ENCODE measurements around the gene DCAF16.
A peak's percentile ranks its signal among the peaks of the same experiment; 100 is the strongest.
"Not testable (repeated sequence)": the region's sequence is repeated elsewhere in the genome, so short reads cannot be mapped to it uniquely, and the experiment has no call there.

The DCAF16 gene

DNA sequence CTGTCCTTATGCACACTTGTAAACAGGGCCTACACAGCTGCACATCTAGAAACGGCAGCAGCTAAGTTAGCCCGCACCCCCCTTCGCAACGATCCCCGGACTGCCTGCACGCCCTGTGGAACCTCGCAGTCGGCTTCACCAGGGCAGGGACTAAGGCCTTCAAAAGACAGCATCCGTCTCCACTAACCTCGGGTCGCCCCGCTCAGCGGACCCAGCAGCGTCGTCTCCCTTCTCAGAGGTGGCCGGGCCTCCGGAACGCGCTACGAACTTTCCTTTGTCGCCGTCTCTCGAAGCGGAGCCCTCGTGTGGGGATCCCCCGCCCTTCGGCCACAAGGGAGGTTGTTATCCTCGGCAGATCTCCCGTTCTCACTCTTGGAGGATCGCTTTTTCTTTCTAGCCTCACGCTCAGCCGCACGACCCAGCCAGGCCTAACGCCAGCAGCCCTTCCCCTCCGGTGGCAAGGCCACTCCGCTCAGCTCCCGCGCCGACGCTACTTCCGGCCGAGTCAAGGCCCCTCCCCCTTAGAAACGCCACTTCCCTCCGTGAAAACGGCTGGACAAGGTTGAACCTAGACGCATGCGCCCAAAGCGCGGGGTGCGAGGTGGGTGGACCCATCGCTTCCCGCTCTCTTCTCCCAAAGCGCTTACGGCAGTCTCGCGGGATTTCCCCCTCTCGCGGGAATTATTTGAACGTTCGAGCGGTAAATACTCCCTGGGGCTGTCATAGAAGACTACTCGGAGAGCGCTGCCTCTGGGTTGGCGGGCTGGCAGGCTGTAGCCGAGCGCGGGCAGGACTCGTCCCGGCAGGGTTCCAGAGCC is at the start of gene DCAF16, which contains the start of gene NCAPG:
TSS of gene DCAF16 (minus strand) at position 498 of the 818 bp plus-strand sequence. CDS start 6,616 bp downstream, outside the sequence.
TSS of gene NCAPG (plus strand) at position 720 of the 818 bp plus-strand sequence. CDS start 99 bp downstream, outside the sequence.
- DNase-seq = peak; percentile 100

DNA sequence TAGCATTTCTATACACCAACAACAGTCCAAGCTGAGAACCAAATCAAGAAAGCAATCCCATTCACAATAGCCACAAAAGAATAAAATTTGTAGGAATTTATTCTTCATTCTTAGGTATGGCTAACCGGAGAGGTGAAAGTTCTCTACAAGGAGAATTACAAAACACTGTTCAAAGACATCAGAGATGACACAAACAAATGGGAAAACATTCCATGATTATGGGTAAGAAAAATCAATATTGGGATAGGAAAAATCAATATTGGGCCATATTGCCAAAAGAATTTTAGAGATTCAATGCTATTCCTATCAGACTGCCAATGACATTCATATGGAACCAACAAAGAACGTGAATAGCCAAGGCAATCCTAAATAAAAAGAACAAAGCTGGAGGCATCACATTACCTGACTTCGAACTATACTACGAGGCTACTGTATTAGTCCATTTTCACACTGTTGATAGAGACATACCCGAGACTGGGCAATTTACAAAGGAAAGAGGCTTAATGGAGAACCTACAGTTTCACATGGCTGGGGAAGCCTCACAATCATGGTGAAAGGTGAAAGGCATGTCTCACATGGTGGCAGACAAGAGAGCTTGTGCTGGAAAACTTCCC is 49.3 kb upstream of the DCAF16 start:
- DNase-seq = no peak

DNA sequence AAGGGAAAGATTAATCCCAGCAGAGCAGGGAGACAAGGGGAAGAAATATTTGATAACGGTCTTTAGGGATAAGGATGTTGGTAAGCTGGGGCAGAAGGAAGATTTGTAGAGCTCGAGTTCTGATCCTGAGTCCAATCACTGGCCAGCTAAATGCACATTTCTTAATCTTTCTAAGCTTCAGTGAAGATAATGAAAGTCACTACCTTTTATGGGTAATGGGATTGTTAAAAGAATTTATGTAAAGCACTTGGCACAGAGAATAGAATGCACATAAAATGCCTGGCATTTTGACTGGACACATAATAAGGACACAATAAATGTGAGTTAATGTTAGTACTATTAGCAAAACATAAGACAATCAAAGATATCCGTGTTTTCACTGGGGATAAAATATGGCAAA is 43.5 kb upstream of the DCAF16 start:
- no peak for DNase-seq

DNA sequence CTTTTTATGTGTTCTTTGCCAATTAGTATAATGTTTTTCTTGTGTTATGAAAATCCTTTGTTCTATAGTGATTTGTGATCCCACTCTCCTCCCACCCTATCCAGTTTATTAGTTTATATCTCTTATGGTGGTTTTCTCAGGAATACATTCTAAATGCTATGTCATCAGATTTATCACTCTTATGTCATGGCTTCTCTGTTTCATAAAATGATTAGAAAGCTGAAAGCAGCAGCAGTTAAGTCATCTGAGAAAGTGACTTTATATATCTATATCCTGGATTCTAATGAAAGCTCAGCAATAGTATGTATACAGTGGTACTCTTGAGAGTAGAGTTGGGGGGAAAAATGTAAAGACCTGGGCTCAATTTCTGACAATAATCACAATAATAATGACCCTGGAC is 41.4 kb upstream of the DCAF16 start:
- no peak for DNase-seq

DNA sequence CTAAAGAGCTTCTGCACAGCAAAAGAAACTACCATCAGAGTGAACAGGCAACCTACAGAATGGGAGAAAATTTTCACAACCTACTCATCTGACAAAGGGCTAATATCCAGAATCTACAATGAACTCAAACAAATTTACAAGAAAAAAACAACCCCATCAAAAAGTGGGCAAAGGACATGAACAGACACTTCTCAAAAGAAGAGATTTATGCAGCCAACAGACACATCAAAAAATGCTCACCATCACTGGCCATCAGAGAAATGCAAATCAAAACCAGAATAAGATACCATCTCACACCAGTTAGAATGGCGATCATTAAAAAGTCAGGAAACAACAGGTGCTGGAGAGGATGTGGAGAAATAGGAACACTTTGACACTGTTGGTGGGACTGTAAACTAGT is 39.7 kb upstream of the DCAF16 start:
- DNase-seq = not testable (repeated sequence)

DNA sequence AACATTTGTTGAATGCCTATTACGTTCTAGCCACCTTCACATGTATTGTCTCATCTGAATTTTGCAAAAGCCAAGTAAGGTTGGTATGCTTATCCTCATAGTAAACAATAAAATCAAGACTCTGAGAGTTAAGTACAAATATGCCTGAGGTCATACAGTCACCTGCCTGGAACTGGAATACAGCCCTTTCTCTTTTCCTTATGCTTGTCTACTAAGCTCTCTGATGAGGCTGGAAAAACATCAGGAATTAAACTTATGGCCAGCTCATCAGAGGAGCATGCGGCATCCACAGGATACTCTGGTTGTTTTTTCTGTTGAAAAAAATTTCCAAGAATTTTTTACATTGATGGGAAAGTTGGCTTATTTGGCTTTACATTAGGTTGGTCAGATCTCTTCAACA is 35.7 kb upstream of the DCAF16 start:
- DNase-seq = no peak

DNA sequence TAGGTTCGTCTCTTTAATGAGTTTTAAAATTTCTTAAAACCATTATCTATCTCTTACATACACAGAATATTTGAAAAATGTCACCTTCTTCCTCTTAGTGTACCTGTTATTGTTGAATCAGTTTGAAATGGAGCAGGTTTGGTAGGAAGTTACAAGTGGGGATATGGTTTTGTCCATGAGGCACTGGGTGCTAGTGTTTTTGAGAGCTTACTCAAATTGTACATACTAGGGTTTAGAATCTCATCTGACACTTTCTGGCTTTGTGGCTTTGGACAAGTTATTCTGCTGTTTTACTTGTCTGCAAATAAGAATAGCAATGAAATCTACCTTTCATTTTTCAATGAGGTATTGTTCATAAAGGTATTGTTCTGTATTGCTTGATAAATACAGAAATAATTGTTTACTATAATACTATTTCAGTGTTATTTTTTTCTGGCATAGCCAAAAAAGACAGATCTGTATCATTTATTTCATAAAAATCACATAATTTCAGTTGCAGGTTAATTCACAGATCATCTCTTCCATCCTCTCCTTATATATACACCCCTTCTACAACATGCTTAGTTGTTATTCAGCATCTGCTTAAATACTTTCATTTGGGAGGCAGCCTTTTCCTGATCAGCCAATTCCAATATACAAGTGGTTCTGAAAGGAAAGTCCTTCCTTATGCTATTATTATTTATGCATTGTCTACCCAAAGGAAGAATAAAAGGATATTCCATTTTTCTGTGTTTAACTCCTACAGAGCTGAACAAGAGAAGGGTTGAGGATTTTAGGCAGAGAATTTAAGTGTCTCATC is 13.5 kb upstream of the DCAF16 start:
- no peak for DNase-seq

DNA sequence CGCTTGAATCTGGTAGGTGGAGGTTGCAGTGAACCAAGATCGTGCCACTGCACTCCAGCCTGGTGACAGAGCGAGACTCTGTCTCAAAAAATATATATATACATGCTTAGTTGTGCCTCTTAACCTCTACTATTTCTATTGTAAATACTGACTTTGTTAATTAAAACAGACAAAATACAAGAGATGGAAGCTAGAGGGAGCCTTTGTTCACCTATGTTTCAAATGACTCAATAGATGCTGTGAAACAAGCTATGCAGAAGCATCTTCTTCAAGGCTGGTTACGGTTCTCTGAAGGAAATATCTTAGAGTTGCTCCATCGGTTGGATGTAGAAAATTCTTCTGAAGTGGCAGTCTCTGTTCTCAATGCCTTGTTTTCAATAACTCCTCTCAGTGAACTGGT is 6.5 kb upstream of the DCAF16 start:
- DNase-seq = peak; percentile 66

DNA sequence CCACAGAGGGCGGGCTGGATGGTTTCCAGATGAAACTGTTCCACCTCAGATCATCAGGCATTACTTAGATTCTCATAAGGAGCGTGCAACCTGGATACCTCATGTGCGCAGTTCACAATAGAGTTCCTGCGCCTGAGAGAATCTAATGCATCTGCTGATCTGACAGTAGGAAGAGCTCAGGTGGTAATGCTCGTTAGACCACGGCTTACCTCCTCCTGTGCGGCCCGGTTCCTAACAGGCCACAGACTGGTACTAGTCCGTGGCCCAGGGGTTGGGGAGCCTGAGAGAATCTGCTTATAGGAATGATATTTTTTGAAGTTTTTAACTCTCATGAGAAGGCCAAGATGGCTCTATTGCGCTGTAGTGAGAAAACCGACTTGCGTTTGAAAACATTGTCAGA is 5.6 kb upstream of the DCAF16 start:
- DNase-seq = no peak

DNA sequence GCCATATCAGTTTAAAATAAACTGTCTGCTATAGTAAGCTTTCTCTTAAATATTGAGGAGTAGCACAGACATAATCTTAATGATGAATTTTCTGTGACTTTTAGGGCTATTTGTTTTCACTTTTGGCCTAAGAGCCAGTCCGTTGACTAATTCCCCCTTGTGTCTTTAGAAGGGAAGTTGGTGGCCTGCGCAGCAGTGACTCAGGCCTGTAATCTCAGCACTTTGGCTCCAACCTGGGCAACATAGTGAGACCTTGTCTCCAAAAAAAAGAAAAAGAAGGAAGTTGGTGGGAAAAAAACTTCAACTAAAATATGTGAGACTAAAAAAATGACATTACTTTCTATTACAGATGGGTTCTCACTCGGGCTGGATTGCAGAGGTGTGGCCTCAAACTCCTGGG is 3.6 kb upstream of the DCAF16 start:
- DNase-seq = no peak

DNA sequence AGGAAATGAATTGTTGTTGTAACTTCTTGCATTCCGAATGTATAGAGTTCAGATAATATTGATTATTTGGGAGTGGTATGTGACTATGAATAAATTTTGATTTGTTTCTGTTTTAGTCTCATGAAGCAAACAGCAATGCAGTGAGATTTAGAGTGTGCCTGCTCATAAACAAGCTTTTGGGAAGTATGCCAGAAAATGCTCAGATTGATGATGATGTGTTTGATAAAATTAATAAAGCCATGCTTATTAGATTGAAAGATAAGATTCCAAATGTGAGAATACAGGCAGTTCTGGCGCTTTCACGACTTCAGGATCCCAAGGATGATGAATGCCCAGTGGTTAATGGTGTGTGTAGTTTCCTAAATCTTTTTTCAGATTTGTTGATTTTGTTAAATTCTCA is 2.2 kb upstream of the DCAF16 start:
- no peak for DNase-seq

DNA sequence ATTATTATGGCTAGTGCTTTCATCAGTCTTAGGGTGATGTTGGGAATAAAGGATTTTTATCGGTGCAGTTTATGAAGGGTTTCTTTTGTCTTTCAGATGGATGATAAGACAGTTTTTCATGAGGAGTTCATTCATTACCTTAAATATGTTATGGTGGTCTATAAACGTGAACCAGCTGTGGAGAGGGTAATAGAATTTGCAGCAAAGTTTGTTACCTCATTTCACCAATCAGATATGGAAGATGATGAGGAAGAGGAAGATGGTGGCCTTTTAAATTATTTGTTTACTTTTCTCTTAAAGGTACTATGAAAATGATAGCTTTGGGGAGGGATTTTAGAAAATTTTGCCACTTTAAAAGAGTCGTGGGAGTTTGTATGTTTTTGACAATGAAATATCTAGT is 1.6 kb upstream of the DCAF16 start:
- no peak for DNase-seq

DNA sequence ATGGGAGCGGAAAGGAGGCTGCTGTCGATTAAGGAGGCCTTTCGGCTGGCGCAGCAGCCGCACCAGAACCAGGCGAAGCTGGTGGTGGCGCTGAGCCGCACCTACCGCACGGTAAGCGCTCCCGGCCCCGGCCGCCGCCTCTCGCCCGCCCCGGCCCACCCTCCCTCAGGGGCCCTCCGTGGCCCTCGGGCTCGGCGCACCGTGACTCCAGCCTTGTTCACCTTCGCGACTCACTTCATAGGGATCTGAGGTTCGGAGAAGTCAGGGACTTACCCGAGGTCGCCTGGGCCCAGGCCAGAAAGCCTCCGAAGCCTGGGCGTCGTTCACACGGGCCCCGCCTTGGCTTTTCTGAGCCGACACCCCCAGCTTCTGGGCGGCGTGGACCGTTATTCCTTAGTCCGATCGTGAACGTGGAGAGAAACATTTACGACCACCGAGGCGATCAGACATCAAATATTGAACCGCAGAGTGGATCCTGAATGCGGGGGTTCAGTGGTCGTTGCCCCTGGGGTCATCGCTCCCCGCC is 584 bp upstream of the DCAF16 start:
- DNase-seq = peak; percentile 81

DNA sequence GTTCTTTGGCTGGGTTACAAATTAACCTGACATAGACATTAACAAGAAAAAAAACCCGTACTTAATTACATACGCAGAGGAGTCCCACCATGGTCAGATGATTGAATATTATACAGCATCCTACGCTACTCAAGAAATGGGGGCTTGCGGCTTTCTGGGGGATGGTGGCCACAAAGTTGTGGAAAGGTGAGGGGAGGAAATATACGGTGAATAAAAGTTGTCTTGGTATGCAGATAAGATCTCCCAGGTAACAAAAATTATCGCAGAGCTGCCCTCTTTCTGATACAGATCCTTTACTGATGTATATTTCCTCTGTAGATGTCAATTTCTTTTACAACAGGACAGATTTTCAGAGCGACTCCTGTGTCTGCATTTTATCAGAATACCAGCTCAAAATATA is 890 bp downstream of the DCAF16 start:
- peak; percentile 43 for DNase-seq

DNA sequence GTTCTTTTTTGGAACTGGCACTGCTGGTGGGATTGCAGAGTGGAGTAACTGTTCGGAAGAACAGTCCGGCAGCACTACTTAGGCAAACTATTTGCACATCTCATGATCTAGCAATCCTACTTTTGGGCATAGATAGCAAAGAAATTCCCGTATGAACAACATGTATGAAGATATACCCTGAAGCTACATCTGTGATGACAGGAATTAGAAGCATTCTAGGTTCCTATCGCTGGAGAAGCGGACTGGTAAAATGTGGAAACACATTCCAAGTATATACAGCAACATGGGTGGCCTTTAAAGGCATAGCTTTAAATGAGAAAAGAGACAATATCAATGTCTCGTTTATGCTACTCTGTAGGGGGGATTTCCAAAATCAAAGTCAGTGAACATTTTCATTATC is 3.1 kb downstream of the DCAF16 start:
- DNase-seq = no peak

DNA sequence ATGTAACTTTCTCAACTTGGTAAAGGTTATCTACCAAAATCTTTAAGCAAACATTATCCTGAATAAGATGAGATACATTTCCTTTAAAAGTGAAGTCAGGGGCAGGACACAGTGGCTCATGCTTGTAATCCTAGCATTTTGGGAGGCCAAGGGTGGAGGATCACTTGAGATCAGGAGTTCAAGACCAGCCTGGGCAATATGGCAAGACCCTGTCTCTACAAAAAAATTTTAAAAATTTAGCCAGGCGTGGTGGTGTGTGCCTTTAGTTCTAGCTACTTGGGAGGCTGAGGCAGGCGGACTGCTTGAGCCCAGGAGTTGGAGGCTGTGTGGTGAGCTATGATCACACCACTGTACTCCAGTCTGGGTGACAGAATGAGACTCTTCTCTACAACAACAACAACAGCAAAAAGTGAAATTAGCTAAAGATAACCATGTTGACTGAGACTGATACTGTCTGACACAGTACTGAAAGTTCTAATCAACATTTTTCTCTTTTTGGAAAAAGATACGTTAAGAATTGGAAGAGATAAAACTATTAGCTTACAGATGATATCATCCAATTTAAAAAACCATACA is 4.9 kb downstream of the DCAF16 start:
- no peak for DNase-seq

DNA sequence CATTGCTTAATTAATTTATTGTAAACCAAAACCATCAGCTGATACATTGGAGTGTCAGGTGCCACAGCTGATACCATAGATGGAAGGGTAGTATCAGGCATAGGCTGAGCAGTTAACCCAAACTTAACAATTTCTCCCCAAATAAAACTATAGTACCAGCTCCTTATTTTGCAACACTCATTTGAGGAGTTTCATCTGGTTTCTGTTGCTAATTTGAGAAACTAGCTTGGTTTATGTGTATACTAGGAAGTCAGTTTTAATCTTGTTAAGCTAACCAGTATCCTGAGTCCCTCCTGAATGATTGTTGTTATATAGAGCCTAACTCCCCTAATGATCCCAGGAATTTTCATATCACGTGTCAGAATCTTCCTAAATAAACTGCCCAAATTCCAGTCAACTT is 12.7 kb downstream of the DCAF16 start:
- no peak for DNase-seq

DNA sequence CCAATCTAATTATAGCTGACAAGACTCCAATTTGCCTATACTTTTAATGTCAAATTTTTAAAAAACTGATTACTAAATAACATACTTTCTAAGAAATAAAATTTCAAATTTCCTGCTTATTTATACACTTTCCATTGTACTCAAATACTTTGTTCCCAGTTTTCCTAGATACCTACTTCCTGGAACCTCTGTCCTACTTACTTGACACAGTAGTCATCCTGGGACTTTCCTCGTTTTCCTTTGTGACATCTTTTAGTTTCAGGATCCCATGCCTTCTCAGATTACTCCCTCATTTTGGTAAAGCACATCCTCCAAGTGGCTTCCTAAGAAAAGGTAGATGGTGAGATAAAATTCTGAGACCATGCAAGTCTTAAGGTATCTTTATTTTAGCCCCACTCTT is 15.8 kb downstream of the DCAF16 start:
- DNase-seq = no peak

DNA sequence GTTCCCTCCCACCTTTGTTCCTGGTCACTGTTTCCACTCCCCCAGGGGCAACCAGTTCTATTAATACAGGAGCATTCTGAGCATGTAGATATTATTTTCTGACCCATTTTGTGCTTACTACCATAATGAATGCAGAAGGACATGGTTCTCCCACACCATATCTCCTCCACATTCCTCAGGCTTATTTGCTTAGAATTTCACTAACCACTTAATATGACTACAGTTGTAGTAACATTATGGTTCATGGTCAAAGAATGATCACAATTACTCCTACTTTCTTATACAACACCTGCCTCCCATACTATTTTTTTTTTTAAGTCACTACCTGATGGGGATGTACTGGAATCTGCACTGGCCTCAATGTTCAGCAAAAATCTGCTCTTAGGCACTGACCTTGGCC is 21.6 kb downstream of the DCAF16 start:
- no peak for DNase-seq

DNA sequence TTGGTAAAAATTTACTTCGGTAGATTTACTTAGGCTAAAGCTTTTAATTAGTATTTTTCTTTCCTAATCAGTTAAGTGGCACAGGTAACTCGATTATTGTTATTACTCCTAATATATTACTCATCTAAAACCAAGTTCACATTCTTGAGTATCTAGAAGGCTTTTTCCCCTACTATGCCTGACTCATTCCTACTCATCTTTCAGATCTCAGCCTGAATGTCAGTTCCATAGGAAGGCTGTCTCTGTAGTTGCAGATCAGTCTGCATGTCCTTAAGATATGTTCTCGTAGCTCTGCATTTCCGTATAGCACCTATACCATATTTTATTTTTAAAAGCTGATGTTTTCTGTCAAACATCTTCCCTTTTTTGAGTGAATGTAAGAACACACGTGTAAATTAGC is 23.2 kb downstream of the DCAF16 start:
- no peak for DNase-seq

DNA sequence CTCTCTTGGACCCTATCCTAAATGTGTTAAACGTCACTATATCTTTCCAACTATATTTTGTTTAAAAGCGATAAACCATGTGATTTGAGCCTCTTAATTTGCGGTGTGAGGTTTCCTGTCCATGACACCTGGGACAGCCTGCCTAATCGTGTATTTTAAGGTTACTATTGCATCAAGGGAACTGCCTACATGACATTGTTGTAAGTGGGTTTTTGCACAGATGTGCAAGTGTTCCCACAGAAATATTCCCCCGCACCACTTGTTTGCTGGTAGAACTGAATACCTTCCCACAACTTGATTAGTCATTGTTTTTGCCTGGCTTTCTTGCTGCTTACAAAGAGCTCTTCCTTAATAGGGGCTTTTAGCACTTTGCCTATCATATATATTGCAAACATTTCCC is 24.0 kb downstream of the DCAF16 start:
- DNase-seq = no peak

DNA sequence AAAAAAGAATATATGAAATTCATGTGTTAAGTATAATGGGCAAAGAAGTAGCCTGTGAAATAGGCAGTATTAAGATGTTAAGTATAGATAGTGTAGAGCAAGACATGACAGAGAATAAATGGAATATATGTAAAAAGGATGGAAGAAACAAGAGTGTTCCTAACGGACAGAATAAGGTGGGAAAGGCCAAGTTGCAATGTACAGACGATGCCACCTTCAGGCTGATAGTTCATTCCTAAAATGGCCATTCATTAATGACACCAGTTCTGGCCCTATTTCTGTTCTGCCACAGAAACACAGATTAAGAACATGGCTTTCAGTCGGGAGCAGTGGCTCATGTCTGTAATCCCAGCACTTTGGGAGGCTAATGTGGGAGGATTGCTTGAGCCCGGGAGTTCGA is 24.7 kb downstream of the DCAF16 start:
- peak; percentile 64 for DNase-seq
